Keratinocyte (primary cell): Measurements from ENCODE around the gene OVAAL.

Experiments used
- CTCF ChIP-seq, 3 experiments: IDR thresholded peaks in 1 of 3; conservative IDR thresholded peaks in 1 of 3; optimal IDR thresholded peaks in 1 of 3; 2 replicates in 2 of 3; 3 replicates in 1 of 3; pipeline versions ENCODE3 to v1.5.1; 2011; ENCODE audit warnings: low read length in 3 of 3, mild to moderate bottlenecking in 3 of 3, moderate library complexity in 2 of 3, control low read depth in 1 of 3, inconsistent platforms in 1 of 3; ENCODE audit not compliant: insufficient read depth in 2 of 3; ENCODE audit errors: extremely low read depth in 1 of 3
- EZH2 ChIP-seq: IDR thresholded peaks from one replicate; pipeline ENCODE4 v1.6.1; 2012; ENCODE audit warnings: inconsistent platforms, mild to moderate bottlenecking, low read length, moderate library complexity

GRCh38 chr1:180534214-180534613, 24.6 kb upstream of the OVAAL start:
- TF ChIP-seq CTCF (optimal IDR thresholded peaks at IDR 0.05 in 1 of 3, IDR thresholded peaks at IDR 0.05 in 1 of 3, conservative IDR thresholded peaks at IDR 0.05 in 1 of 3; ENCODE audit: extremely low read depth in 1 of 3, insufficient read depth in 2 of 3, low read length in 3 of 3) (no peak), EZH2 (no peak)
